NCI-H226 (cell line): ENCODE measurements around the gene ASIC4.
A peak's percentile ranks its signal among the peaks of the same experiment; 100 is the strongest.

Experiments used
- DNase-seq: peaks from one replicate; pipeline ENCODE4 v3.0.0-alpha.2; 2015

Gene ASIC4

GRCh38 chr2:219482674-219483405, 31.4 kb upstream of the ASIC4 start:
- no peak for DNase-seq

DNA sequence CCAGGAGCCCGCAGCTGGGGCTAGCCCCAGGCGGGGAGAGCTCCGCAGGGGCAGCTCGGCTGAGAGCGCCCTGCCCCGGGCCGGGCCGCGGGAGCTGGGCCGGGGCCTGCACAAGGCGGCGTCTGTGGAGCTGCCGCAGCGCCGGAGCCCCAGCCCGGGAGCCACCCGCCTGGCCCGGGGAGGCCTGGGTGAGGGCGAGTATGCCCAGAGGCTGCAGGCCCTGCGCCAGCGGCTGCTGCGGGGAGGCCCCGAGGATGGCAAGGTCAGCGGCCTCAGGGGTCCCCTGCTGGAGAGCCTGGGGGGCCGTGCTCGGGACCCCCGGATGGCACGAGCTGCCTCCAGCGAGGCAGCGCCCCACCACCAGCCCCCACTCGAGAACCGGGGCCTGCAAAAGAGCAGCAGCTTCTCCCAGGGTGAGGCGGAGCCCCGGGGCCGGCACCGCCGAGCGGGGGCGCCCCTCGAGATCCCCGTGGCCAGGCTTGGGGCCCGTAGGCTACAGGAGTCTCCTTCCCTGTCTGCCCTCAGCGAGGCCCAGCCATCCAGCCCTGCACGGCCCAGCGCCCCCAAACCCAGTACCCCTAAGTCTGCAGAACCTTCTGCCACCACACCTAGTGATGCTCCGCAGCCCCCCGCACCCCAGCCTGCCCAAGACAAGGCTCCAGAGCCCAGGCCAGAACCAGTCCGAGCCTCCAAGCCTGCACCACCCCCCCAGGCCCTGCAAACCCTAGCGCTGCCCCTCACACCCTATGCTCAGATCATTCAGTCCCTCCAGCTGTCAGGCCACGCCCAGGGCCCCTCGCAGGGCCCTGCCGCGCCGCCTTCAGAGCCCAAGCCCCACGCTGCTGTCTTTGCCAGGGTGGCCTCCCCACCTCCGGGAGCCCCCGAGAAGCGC, 30.6 kb upstream of the ASIC4 start:
- DNase-seq = no peak

DNA sequence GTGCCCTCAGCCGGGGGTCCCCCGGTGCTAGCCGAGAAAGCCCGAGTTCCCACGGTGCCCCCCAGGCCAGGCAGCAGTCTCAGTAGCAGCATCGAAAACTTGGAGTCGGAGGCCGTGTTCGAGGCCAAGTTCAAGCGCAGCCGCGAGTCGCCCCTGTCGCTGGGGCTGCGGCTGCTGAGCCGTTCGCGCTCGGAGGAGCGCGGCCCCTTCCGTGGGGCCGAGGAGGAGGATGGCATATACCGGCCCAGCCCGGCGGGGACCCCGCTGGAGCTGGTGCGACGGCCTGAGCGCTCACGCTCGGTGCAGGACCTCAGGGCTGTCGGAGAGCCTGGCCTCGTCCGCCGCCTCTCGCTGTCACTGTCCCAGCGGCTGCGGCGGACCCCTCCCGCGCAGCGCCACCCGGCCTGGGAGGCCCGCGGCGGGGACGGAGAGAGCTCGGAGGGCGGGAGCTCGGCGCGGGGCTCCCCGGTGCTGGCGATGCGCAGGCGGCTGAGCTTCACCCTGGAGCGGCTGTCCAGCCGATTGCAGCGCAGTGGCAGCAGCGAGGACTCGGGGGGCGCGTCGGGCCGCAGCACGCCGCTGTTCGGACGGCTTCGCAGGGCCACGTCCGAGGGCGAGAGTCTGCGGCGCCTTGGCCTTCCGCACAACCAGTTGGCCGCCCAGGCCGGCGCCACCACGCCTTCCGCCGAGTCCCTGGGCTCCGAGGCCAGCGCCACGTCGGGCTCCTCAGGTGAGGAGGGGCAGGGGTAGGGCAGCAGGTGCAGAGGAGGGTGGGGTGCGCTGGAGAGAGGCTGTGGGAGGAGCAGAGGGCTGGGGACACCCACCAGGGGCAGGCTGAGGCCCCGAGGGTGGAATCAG, 29.7 kb upstream of the ASIC4 start:
- DNase-seq = no peak

DNA sequence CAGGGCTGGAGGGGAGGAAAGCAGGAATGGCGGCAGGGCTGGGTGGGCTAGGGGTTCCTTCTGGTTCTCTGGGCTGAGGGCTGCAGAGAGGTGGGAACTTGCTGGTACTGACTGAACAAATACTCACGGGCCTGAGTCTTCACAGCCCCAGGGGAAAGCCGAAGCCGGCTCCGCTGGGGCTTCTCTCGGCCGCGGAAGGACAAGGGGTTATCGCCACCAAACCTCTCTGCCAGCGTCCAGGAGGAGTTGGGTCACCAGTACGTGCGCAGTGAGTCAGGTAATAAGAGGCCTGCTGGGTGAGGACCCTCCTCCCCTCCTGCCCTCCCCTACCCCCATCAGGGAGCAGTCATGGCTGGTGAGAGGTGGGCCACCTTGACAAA, 29.1 kb upstream of the ASIC4 start:
- no peak for DNase-seq

DNA sequence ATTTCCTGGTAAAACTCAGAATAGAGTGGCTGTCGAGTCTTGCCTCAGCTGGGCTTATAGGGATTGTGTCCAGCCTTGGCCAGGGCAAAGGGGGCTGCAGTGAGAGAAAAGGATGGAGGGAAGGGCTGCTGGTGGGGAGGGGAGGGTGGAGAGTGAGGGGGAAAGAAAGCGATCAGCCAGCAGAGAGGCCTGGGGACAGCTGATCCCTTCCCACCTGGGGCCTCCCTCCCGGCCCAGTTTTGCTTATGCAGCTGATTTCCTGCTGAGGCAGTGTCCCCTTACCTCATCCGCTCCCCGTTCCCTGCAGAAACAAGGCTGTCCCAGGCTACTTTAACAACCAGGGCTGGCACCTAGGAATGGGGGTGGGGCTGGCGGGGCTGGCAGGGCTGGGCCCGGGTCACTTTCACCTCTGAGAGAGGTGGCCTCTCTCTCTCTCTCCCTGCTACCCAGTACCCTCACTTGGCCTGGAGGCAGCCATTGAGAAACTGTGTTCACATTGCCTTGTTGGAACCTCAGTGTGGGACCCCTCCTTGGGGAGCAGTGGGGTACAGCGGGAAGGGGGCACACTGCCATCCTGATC, 27.8 kb upstream of the ASIC4 start:
- no peak for DNase-seq

DNA sequence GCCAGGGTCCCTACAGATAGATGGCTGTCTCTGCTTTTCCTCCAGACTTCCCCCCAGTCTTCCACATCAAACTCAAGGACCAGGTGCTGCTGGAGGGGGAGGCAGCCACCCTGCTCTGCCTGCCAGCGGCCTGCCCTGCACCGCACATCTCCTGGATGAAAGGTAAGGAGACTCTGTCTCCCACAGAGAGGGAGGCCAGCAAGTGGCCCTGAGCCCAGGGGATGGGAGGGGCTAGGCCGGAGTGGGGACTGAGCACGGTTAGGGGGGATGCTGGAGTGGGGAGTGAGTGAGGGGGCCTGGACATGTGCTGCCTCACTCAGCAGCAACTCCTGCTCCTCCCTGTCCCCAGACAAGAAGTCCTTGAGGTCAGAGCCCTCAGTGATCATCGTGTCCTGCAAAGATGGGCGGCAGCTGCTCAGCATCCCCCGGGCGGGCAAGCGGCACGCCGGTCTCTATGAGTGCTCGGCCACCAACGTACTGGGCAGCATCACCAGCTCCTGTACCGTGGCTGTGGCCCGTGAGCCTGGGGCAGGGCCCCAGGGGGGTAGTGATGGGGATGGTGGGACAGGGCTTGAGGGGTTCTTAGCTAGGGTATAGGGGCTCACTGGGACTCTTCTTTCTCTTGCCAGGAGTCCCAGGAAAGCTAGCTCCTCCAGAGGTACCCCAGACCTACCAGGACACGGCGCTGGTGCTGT, 26.0 kb upstream of the ASIC4 start:
- no peak for DNase-seq

DNA sequence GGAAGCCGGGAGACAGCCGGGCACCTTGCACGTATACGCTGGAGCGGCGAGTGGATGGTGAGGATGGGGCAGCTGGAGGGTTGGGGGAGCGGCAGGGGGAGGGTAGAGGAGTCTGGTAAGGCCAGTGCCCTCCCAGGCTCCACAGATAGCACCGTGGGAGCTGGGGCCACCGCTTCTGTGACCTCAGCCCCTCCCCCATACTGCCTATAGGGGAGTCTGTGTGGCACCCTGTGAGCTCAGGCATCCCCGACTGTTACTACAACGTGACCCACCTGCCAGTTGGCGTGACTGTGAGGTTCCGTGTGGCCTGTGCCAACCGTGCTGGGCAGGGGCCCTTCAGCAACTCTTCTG, 25.5 kb upstream of the ASIC4 start:
- no peak for DNase-seq

DNA sequence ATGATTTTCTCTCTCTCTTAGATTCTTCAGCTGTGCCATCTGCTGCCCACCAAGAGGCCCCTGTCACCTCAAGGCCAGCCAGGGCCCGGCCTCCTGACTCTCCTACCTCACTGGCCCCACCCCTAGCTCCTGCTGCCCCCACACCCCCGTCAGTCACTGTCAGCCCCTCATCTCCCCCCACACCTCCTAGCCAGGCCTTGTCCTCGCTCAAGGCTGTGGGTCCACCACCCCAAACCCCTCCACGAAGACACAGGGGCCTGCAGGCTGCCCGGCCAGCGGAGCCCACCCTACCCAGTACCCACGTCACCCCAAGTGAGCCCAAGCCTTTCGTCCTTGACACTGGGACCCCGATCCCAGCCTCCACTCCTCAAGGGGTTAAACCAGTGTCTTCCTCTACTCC, 25.0 kb upstream of the ASIC4 start:
- DNase-seq = no peak

GRCh38 chr2:219490186-219490585, 24.1 kb upstream of the ASIC4 start:
- DNase-seq = no peak

GRCh38 chr2:219490600-219491130, 23.6 kb upstream of the ASIC4 start:
- DNase-seq = no peak

DNA sequence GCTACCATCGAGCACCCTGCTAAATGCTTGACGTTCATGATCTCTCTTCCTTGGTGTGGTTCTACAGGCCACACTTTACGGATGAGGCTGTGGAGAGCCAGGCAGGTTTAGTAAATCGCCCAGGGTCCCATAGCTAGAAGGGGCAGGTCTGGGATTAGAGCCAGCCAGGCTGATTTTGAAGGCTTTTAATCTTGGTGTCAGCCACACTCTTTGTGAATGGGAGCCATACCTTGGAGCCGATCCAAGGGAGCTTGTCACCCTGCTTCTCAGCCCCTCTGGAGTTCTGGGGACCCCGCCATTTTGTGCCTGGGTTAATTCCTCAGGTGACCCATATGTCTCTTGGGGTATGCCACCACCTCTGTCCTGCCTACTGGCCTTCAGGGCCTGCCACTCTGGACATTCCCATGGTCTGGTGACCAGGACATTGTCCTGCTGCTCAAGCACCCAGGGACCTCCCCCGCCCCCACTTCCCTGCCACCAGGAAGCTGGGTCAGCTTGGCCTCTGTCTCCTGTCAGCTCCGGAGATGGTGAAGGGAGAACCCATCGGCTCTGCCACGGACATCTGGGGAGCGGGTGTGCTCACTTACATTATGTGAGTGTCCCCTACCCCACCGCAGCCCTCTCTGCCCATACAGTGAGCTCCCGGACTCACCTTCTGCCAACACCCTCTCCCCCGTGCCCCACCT, 22.9 kb upstream of the ASIC4 start:
- no peak for DNase-seq

GRCh38 chr2:219492575-219492974, 21.7 kb upstream of the ASIC4 start:
- no peak for DNase-seq

GRCh38 chr2:219493086-219493485, 21.2 kb upstream of the ASIC4 start:
- DNase-seq = no peak

DNA sequence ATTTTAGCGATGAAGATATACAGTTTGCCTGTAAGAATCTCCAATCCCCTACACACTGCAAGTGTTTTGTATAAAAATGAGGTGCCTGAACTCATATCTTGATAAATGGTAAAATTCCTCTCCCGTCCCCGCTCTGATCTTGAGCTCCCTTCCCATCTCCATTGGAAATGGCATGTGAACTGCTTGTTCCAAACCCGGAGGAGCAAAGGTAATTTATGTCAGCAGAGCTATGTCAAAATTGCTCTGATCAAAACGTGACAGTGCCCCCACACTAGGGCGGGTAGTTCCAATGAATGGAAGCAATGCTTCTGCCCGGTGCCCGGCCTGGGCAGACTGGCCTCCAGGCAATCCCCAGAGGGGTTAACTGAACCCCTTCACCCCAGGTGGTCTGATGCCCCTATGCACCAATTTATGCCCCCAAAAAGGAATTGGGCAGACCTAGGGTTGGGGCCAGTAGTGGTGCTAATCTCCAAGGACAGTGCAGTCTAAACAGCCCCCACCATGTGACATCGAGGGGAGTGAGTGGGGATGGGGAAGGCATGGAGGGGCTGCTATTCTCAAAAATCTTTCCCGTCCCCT, 19.2 kb upstream of the ASIC4 start:
- no peak for DNase-seq

GRCh38 chr2:219495531-219496122, 18.7 kb upstream of the ASIC4 start:
- peak; percentile 50 for DNase-seq

DNA sequence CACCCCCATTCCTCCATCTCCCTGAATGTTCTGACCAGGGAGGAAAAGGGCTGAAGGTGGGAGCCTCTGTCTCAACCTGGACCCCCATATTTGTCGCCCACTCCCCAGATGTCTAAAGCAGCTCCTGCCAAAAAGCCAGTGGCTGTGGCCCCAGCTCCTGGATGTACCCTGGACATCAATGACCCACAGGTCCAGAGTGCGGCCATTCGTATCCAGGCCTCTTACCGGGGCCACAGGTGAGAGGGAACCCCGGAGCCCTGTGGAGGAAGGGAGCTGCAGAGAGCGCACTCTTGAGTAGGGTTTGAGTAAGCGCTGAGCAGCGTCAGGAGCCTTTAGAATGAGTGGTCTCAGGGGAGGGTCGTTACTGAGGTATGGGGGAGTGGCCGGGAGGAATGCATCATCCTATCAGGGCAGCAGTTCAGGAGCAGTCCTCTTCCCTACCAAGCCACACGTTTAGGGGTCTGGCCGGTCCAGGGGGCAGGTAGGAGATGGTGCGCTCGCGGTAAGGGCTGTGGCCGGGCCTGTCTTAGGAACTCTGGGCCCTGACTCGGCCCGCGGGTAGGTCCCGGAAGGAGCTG, 17.9 kb upstream of the ASIC4 start:
- no peak for DNase-seq

DNA sequence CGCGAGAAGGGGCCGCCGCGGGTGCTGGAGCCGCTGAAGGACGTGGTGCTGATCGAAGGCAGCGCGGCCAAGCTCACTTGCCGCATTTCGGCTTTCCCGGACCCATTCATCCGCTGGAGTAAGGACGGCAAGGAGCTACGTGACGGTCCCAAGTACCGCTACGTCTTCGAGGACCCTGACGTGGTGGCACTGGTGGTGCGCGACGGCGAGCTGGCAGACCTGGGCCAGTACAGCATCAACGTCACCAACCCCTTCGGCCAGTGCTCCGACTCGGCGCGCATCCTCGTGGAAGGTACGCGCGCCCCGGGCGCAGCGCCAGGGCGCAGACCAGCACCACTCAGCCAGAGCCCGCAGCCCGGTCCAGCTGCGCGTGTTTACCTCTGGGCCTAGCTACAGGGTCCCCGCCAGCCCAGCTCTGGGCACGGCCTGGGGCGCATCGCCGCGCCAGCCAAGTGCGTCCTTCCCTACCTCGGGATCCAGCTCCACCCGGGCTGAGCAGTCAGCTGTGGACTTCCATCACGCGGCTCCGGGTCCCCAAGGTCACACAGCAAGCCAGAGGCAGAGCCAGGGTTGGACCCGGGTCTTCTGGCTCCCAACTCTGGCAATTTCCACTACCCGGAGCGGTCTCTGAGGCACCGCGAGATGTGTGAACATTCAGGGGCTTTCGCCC, 17.3 kb upstream of the ASIC4 start:
- no peak for DNase-seq

- peak; percentile 83 for DNase-seq
Measured at GRCh38 chr2:219497495-219498279, 16.6 kb upstream of the ASIC4 start.
